ENCODE data around the gene MOCOS.

The MOCOS gene

GRCh38 chr18:36316246-36316645 is 128.9 kb downstream of the MOCOS start:
- Histone ChIP-seq H3K9me3 (ENCODE audit: control insufficient read depth, insufficient read depth, low read length) (no peaks in the 10 kb centered on the region), H3K9ac (ENCODE audit: low read depth, low read length) (no peak overlapping the region), H3K27ac (ENCODE audit: low read depth, low read length) (no peak overlapping the region), H3K4me1 (ENCODE audit: control insufficient read depth, insufficient read depth, low read length) (no peaks in the 10 kb centered on the region), H3K36me3 (ENCODE audit: control insufficient read depth, insufficient read depth, low read length) (no peaks in the 10 kb centered on the region), H3K4me3 (ENCODE audit: low read depth, low read length) (no peak overlapping the region), H3K27me3 (ENCODE audit: control insufficient read depth, insufficient read depth, low read length) (no peaks in the 10 kb centered on the region)
